ENCODE data around the gene HOXD11. TPM values are rescaled to one million over a fixed set of nuclear protein-coding genes. Genes with fewer than 3 reads are reported as not detected.

Gene HOXD11
- total RNA-seq, 1 experiment from 2014 or later: not detected

GRCh38 chr2:176124110-176124946 is 17.2 kb downstream of the HOXD11 start:
- H3K27me3 Mint-ChIP-seq (ENCODE audit: insufficient read depth, unreplicated experiment): peaks cover 26% of the 10 kb centered on the region
- BruUV-seq (replicated peaks): no TSS peak
- no peaks in the 10 kb centered on the region for H3K9me3 Mint-ChIP-seq (ENCODE audit: unreplicated experiment)
- no peaks in the 10 kb centered on the region for H3K4me1 Mint-ChIP-seq (ENCODE audit: insufficient read depth, unreplicated experiment)
- DNase-seq (ENCODE audit: unreplicated experiment): no peak
- ChIA-PET CTCF (interaction anchor here (0.6 to 4.4 kb wide), 6 partner anchors 343 to 1025 kb away, joined by 3 to 100 read pairs (median 3); no protein-coding TSS in a partner anchor), POLR2A (interaction anchor here (0.5 kb wide), 1 partner anchor 400 kb away, joined by 3 read pairs; no protein-coding TSS in a partner anchor)
- no peak for TF ChIP-seq CTCF (IDR thresholded peaks at IDR 0.05; ENCODE audit: unreplicated experiment)
- H3K4me3 Mint-ChIP-seq (ENCODE audit: unreplicated experiment): no peak overlapping the region
- intact Hi-C loops (cut with micrococcal nuclease): no loop called here
- no peaks in the 10 kb centered on the region for H3K36me3 Mint-ChIP-seq (ENCODE audit: insufficient read depth, unreplicated experiment)
- no peak overlapping the region for H3K27ac Mint-ChIP-seq (ENCODE audit: low read depth, unreplicated experiment)

DNA sequence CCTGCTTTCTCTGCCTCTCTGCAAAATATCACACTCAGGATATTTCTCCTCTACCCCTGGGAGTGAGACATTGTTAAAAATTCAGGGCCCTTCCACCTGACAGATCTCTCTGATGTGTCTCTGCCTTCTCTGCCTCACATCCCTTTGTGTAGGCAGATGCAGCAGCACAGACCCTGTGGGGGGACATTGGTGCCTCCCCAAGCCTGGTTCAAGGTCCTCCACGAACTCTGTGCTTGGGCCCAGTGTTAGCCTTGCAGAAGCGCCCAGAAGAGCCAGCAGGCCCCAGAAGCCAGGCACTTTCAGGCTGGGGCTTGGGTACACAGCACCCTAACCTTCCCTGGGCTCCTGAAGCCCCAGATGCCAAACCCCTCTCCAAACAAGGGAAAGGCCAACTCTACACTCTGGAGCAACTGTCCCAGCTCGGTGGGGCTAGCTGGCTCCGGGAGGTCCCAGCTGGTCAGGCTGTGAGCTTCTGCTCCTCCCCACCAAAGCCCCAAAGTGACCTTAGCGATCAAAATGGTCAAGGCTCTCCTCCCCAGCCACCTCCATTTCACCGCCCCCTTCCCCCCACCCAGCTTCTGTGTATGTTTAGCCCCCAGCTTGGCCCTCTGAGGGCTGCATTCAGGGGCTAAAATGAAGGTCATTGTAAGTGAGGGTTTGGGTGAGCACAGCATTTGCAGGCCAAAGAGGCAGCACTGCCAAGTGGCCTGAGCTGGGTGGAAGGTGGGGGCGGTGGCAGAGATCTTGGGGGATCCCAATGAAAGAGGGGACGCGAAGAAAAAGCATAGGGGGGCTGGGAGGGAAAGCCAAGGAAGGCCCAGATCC is 18.1 kb downstream of the HOXD11 start:
- H3K27me3 Mint-ChIP-seq (ENCODE audit: insufficient read depth, unreplicated experiment): peaks cover 18% of the 10 kb centered on the region
- H3K27ac Mint-ChIP-seq (ENCODE audit: low read depth, unreplicated experiment): no peak overlapping the region
- intact Hi-C loops (cut with micrococcal nuclease): loop anchor here (5.0 kb wide), 1 partner anchor 1037 kb away; no protein-coding TSS in a partner anchor

DNA sequence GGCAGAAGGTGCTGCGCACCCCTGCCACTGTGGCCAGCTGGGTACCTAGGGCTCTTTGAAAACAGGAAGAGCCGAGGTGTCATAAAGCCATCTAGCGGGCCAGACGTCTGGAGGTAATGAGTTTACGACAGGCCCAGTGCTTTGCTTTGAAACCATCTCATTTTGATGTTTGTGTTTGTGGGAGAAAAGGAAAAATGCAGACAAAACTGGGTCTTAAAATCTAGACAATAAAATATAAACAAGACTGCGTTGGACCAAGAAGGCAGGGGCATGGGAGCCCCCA is 18.6 kb downstream of the HOXD11 start:
- no peak overlapping the region for H3K27ac Mint-ChIP-seq (ENCODE audit: low read depth, unreplicated experiment)

More for the DNA sequence above, 18.1 kb downstream of the HOXD11 start:
- ChIA-PET CTCF (interaction anchor here (0.5 to 4.4 kb wide), 14 partner anchors 9 to 1036 kb away, joined by 3 to 100 read pairs (median 6); no protein-coding TSS in a partner anchor), POLR2A (interaction anchor here (0.5 to 0.6 kb wide), 3 partner anchors 195 to 1013 kb away, joined by 3 read pairs; no protein-coding TSS in a partner anchor)
- no peaks in the 10 kb centered on the region for H3K36me3 Mint-ChIP-seq (ENCODE audit: insufficient read depth, unreplicated experiment)
- no TSS peak for BruUV-seq (replicated peaks)
- no peak overlapping the region for H3K4me3 Mint-ChIP-seq (ENCODE audit: unreplicated experiment)
- DNase-seq (ENCODE audit: unreplicated experiment): no peak
- no peaks in the 10 kb centered on the region for H3K4me1 Mint-ChIP-seq (ENCODE audit: insufficient read depth, unreplicated experiment)
- TF ChIP-seq CTCF (IDR thresholded peaks at IDR 0.05; ENCODE audit: unreplicated experiment): no peak
- no peaks in the 10 kb centered on the region for H3K9me3 Mint-ChIP-seq (ENCODE audit: unreplicated experiment)

More for the DNA sequence above, 18.6 kb downstream of the HOXD11 start:
- no peaks in the 10 kb centered on the region for H3K4me1 Mint-ChIP-seq (ENCODE audit: insufficient read depth, unreplicated experiment)
- BruUV-seq (replicated peaks): no TSS peak
- peaks cover 13% of the 10 kb centered on the region for H3K27me3 Mint-ChIP-seq (ENCODE audit: insufficient read depth, unreplicated experiment)
- no peaks in the 10 kb centered on the region for H3K36me3 Mint-ChIP-seq (ENCODE audit: insufficient read depth, unreplicated experiment)
- ChIA-PET CTCF (interaction anchor here (0.5 to 4.4 kb wide), 14 partner anchors 8 to 1035 kb away, joined by 3 to 100 read pairs (median 16); no protein-coding TSS in a partner anchor), POLR2A (interaction anchor here (0.6 kb wide), 1 partner anchor 1012 kb away, joined by 3 read pairs; no protein-coding TSS in a partner anchor)
- TF ChIP-seq CTCF (IDR thresholded peaks at IDR 0.05; ENCODE audit: unreplicated experiment): no peak
- no peaks in the 10 kb centered on the region for H3K9me3 Mint-ChIP-seq (ENCODE audit: unreplicated experiment)
- H3K4me3 Mint-ChIP-seq (ENCODE audit: unreplicated experiment): no peak overlapping the region
- no peak for DNase-seq (ENCODE audit: unreplicated experiment)
- intact Hi-C loops (cut with micrococcal nuclease): loop anchor here (2.0 to 5.0 kb wide), 2 partner anchors 1023 to 1037 kb away; no protein-coding TSS in a partner anchor
